HG03280 (cell line): Measurements from ENCODE around the gene RNF43.

Experiments used
- ATAC-seq: cut with Tn5 transposase; IDR thresholded peaks from one replicate; pipeline ENCODE4 v1.9.1; 2021; ENCODE audit warnings: mild to moderate bottlenecking, moderate library complexity; ENCODE audit not compliant: unreplicated experiment

The RNF43 gene

GRCh38 chr17:58382872-58383242 is 34.5 kb downstream of the RNF43 start:
- ATAC-seq, result no peak

GRCh38 chr17:58382108-58382871 is 35.0 kb downstream of the RNF43 start:
- no peak for ATAC-seq

- no peak for ATAC-seq
Observed at GRCh38 chr17:58381124-58382035, 36.0 kb downstream of the RNF43 start.

GRCh38 chr17:58380207-58381123 is 36.9 kb downstream of the RNF43 start:
- ATAC-seq, result no peak

- no peak for ATAC-seq
Observed at GRCh38 chr17:58379511-58379824, 37.9 kb downstream of the RNF43 start.

GRCh38 chr17:58378733-58379510 is 38.4 kb downstream of the RNF43 start:
- no peak for ATAC-seq

- ATAC-seq, result no peak
Observed at GRCh38 chr17:58377661-58378060, 39.7 kb downstream of the RNF43 start.

GRCh38 chr17:58377093-58377601 is 40.2 kb downstream of the RNF43 start:
- no peak for ATAC-seq

GRCh38 chr17:58376472-58377000 is 40.8 kb downstream of the RNF43 start:
- ATAC-seq, result no peak

- ATAC-seq, result no peak
Observed at GRCh38 chr17:58375811-58376210, 41.5 kb downstream of the RNF43 start.

- no peak for ATAC-seq
Observed at GRCh38 chr17:58375256-58375655, 42.1 kb downstream of the RNF43 start.

GRCh38 chr17:58373923-58374322 is 43.4 kb downstream of the RNF43 start:
- ATAC-seq, result no peak

GRCh38 chr17:58373003-58373402 is 44.3 kb downstream of the RNF43 start:
- no peak for ATAC-seq

- no peak for ATAC-seq
Observed at GRCh38 chr17:58371300-58371950, 45.9 kb downstream of the RNF43 start.

GRCh38 chr17:58370716-58371115 is 46.6 kb downstream of the RNF43 start:
- no peak for ATAC-seq

GRCh38 chr17:58370309-58370708 is 47.0 kb downstream of the RNF43 start:
- no peak for ATAC-seq

GRCh38 chr17:58369214-58370031 is 47.9 kb downstream of the RNF43 start:
- no peak for ATAC-seq

GRCh38 chr17:58368860-58369213 is 48.5 kb downstream of the RNF43 start:
- ATAC-seq, result no peak
